DMS114 treated with DMSO at 0.1 percent for 48 hours (cell line): ENCODE results near the gene PIAS1.
"Not testable (repeated sequence)": the region's sequence is repeated elsewhere in the genome, so short reads cannot be mapped to it uniquely, and the experiment has no call there.

ENCODE experiments used
- DNase-seq: peaks from one replicate; lab custom pipeline; 2025; ENCODE audit not compliant: unreplicated experiment; lab: John Stamatoyannopoulos, UW

The PIAS1 gene

DNA sequence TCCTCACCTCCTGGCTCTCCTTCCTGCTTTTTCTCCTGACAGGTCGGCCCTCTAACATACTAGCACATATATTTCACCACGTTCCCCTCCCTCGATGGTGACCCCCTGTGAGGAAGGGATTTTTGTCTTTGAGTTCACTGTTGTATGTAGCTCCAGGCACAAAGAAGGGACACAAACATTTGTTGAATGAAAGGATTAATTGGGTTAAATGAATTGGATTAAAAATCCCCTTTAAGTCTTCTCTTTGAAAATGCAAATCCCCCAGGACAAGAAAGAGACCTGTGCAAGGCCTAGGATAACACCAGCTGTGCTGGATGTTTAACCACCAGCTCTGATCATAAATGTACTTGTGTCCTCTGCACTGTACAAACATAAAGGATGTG is 147.8 kb downstream of the PIAS1 start:
- no peak for DNase-seq

DNA sequence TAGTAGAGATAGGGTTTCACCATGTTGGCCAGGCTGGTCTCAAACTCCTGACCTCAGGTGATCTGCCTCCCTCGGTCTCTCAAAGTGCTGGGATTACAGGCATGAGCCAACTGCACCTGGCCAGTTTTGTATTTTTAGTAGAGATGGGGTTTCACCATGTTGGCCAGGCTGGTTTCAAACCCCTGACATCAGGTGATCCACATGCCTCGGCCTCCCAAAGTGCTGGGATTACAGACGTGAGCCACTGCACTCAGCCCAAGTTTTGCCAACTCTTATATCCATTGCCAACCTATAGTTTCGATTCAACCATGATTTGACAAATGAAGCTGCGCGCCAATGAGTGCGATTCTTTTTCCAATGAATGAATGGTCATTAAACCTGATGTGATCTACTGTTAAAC is 148.9 kb downstream of the PIAS1 start:
- not testable (repeated sequence) for DNase-seq

- DNase-seq = no peak
These were observed 149.4 kb downstream of the PIAS1 start for GRCh38 chr15:68203486-68203885.

DNA sequence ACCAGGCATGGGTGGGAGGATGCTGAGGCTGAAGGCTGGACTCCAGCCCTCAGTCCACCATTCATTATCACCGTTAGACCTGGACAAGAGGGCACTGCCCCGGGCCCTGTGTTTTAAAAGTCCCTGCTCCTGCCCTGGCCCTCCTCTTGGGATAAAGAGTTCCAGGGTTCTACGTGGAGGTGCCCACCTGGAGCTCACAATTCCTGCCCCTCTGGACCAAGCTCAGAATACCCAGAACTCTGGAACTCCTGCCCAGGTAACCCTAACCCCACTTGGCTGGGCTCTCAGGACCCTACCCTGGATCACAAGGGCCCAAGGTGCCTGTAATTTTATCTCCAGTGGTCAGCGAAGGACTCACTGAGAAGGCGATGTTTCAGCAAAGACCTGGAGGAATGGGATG is 149.8 kb downstream of the PIAS1 start:
- DNase-seq = no peak

DNA sequence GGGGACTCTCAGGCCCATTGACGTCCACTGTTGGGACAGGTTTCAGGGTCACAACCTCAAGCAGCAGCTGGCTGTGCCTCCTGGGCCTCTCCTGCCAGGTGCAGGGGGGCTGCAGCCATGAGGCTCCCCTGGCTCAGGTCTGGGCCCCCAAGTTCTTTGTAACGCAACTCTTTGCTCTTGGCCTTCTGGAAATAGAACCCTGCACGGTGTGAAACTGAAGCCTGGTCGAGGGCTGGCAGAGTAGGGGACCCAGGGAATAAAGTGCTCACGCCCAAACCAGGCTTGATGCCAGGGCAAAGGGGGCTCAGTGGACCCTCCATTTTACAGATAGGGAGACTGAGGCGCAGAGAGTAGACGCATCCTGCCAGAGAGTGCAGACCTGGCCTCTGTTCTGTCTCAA is 150.2 kb downstream of the PIAS1 start:
- no peak for DNase-seq

DNA sequence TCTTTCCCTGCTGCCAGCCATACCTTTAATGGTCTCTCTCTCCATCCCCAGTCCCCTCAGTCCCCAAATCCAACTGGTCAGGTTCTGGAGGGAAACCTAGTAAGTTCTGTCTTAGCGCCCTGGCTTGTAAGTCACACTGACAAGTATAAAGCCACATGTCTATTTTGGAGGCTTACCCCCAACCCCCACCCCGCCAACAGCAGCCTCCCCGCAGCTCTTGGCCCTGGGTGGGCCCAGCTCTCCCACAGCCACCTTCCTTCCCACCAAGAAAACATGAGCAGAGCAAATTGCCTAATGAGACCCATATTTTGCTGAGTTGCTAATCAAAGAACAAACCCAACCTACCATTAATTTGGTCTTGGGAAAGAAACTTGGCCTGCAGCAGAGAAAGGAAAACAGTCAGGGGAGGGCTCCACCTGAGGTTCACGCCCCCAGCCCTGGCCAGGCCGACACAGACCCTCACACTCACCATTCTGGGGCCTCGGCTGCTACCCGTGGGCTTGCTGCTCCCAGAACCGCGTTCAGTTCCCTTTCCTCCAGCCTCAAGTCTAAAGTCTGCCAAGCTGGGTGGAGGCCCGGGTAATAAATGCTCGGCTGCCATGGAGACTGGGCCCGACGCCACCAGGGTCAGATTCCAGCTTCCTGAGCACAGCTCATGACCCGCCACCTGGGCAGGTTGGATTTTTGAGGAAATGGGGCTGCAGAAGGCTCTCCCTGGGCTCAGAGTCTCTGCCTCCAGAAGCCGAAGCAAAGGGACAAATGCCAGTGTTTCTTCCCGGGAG is 150.9 kb downstream of the PIAS1 start, which contains the start of gene CALML4:
Gene CALML4 (minus strand): TSS at position 557 of the 782 bp plus-strand sequence. CDS start 85 bp downstream, at position 472.
- DNase-seq = no peak

GRCh38 chr15:68205558-68205944 is 151.4 kb downstream of the PIAS1 start:
- no peak for DNase-seq

GRCh38 chr15:68205954-68206539 is 151.9 kb downstream of the PIAS1 start:
- no peak for DNase-seq

DNA sequence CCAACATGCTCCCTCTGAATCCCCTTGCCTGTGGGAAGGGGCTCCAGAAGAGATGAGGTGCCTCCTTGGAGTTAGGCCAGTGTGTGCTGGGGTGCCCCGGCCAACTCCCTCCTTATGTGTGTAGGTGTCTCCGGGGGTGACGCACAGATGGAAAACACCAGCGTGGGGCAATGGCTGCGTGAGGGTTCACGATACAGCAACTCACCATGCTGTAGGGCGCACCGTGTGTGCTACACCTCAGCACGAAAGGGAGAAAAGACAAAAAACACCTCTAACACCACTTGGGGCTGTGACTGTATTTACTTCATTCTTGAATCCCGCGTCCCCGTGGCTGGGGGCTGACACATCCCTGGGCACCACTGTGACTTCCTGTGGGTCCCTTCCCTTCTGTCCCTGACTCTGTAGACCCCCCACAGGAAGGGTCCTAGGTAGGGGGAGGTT is 152.6 kb downstream of the PIAS1 start:
- no peak for DNase-seq

GRCh38 chr15:68207176-68207935 is 153.2 kb downstream of the PIAS1 start:
- DNase-seq = no peak

DNA sequence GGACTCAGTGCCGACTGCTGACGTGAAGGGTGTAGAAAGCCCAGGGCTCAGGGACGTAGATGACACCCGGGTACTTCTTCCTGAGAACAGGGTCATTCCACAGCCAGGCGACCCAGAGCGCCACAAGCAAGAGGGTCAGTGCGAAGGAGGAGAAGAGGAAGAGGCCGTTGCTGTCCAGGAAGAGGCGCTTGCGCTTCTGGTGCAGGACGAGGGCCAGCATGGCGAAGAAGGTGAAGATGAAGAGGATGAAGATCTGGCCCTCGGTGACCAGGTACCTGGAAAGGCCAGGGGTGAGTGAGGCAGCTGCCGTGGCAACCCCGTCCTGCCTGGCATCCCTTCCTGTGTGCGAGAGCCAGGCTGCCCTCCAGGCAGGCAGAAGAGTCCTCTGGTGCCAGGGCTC is 154.0 kb downstream of the PIAS1 start:
- no peak for DNase-seq

DNA sequence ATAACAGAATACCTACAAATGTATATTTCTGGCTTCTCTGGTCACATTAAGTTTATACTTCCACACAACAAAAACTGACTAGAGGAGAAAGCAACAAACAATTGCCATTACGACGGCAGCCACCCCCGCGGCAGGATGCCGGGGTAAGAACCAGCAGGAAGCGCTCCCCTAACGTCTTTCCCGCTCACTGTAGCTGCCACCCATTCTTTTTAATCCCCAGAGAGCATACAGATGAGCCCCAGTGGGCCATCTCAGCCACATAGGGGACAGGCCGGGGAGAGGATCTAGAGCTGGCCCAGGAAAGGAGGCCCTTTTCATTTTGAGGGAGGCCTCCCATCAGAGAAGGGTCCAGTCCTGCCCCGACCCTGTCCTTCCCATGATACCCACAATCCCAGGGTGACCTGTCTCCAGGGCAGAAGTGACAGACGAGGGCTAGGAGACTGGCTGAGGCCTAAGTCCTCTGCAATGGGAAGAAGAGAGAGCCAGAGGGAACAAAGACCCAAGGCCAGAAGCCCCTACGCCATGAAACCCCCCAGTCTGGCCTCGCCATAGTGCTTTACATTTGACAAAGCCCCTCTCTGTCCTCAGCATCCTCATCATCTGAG is 154.6 kb downstream of the PIAS1 start:
- DNase-seq = no peak

DNA sequence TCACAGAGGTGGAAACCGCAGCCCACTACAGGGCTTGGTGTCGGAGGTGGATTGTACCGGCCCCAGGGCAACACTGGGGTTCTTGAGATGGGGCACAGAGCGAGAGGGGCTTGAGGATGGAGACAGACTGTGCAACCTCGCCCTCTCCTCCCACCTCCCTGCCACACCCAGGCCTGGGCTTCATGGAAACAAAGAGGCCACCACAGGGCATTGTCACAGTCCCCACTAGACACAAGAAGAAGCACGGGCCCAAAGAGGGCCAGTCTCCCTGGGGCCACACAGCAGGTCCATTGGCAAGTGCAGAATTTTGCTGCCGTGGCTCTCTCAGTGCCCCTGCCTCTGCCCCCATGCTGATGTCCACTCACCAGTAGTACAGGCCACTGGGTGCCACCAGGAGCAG is 155.2 kb downstream of the PIAS1 start:
- no peak for DNase-seq

DNA sequence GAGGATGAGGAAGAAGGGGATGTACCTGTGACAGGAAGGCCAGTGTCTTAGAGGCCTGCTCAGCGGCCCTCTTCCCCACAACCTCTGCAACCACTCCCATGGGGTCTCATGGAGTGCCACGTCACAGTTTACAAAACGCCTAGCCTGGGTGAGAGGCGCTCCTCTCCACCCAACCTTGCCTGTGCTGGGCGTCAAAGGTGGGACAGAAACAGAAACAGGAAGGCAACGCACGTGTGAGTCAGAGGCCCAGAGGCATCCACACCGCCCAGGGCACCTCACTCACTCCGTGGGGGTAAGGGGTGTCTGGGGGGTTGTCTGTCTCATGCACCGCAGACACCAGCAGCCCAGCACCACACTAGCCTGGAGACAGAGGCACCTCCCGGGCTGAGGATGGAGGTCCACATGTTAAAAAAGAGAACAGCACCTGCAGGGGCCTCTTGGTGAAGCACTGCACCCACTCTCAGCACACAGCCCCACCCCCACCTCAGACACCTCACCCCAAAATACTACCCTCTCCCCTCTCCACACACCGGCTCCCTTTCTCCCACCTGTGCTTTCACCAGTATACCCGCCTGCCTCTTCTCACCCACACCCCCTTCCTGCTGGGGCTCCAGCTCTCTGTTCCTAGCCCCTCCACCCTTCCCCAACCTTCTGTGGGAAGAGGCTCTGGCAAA is 155.8 kb downstream of the PIAS1 start:
- no peak for DNase-seq

DNA sequence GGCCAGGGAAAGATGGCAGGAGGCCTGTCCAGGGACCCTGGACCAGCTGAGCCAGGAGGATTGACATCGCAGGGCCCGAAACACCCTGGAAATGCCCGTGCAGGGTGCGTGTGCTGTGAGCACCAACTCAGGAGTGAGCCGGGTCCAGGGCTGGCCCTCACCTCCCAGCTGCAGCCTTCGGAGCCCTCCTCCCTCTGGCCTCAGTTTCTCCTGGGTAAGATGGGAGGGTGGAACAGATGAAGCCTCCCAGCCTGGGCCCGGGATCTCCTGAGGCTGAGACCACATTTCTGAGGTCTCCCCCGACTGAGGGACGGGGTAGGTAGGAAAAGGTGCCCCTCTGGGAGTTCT is 156.3 kb downstream of the PIAS1 start:
- no peak for DNase-seq

DNA sequence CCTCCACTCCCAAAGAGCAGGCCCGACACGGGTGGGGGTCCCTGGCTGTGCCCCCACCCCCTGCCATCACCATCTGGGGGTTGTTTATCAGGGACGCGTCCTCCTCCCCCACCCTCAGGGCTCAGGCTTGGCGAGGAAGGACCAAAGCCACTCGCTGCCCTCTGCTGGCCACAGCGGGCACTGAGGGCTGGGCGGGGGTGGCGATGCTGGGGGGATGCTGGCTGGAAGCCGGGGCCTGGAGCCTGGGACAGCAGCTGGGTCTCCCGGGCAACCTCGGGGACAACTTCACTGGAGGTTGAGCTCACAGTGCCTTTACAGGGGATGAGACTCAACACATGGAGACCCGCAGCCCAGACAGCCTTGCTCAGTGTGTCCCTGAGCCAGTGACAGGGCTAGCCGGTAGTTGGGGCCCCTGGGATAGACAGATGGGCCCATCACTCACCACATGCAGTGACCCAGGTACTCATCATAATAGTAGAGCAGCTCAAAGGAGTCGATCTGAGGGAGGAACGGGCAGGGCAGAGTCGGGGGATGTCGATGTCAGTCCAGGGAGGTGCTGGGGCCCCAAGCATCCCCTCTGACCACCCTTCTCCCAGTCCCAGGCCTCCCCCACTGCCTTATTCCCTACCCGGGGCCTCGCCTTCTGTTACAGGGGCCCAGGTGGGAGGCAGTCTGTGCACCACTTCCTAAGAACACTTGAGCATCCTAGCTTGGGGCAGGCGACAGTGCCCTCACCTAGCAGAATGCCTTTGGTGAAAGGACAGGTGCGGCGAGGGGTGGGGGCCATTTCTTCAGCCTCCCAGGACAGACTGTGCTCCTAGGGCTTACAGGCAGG is 156.9 kb downstream of the PIAS1 start:
- no peak for DNase-seq

DNA sequence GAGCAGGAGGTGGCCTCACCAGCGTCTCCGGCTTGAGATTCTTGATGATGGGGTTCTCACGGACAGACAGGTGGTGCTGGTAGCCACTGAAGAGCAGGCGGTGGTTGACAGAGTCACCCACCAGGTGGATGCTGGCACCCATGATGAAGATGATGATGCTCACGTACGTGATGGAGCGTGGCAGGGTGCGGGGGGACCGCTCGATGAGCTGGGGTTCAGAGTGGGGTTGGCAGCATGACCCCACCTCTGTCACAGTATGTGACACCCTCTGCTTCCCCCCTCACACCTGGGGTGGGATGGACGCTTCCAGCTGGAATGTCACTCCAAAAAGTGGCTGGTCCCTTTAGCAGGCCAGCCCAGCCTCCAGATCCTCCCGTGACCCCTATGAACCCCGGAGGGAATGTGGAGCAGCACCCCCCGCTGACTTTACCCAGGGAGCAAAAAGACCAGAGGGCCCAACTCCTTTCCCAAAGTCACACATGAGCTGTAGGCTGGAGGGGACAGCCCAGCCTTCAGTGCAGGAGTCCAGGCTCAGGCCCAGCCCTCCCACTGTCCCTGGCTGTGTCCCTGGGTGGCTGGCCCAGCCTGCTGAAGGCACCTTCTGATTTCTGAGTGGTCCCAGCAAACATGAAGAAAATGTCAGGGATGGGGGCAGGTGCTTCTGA is 157.7 kb downstream of the PIAS1 start:
- no peak for DNase-seq

DNA sequence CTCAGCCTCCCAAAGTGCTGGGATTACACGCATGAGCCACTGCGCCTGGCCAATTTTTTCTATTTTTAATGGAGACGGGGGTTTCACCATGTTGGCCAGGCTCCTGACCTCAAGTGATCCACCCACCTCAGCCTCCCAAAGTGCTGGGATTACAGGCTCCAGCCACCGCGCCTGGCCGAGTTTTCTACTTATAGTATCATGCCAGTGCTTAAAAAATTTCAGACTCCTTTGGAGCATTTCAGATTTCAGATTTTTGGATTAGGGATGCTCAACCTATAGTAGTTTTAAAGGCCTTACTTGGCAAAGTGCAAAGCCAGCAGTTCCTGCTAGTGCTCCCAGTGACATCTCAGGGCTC is 159.4 kb downstream of the PIAS1 start:
- DNase-seq = not testable (repeated sequence)

- no peak for DNase-seq
These were observed 160.1 kb downstream of the PIAS1 start for GRCh38 chr15:68213991-68214837.
